GM19467 (cell line): Measurements from ENCODE around the gene NPAS4.
"Not testable (repeated sequence)": the region's sequence is repeated elsewhere in the genome, so short reads cannot be mapped to it uniquely, and the experiment has no call there.

ENCODE experiments used
- ATAC-seq: cut with Tn5 transposase; IDR thresholded peaks from one replicate; pipeline ENCODE4 v1.9.1; 2021; ENCODE audit warnings: mild to moderate bottlenecking, moderate library complexity; ENCODE audit not compliant: unreplicated experiment

Gene NPAS4

DNA sequence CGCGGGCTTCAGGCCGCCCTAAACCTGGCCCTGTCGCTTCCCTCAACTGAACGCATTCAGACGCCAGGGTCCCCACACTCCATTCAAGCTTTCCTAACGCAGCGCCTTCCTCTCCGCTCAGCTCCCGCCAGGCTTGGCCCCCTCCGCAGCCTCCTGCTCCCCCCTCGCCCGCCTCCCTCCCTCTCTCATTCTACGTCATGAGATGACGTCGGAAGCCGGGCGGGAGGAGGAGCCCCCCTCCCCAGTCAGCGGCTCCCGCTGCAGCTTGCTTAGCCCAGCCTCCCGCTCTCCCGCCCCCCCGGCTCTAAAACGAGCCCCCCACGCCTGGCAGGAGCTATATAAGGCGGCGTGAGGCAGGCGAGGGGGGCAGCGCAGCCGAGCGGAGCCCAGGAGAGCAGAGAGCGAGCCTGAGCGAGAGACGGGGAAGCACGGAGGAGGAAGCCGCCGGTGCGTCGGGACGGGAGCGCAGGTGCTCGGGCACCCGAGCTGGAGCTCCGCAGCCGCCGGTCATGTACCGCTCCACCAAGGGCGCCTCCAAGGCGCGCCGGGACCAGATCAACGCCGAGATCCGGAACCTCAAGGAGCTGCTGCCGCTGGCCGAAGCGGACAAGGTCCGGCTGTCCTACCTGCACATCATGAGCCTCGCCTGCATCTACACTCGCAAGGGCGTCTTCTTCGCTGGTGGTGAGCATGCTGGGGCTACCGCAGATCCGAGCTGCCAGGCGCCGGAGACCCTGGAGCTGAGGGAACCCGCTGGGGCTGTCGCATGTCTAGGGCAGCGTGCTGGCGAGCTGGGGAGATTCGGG lies at the start of gene NPAS4:
Gene NPAS4, plus strand, starts transcription at position 365 of the 806 bp plus-strand sequence. Its CDS starts 145 bp downstream, at position 510.
- no peak for ATAC-seq

DNA sequence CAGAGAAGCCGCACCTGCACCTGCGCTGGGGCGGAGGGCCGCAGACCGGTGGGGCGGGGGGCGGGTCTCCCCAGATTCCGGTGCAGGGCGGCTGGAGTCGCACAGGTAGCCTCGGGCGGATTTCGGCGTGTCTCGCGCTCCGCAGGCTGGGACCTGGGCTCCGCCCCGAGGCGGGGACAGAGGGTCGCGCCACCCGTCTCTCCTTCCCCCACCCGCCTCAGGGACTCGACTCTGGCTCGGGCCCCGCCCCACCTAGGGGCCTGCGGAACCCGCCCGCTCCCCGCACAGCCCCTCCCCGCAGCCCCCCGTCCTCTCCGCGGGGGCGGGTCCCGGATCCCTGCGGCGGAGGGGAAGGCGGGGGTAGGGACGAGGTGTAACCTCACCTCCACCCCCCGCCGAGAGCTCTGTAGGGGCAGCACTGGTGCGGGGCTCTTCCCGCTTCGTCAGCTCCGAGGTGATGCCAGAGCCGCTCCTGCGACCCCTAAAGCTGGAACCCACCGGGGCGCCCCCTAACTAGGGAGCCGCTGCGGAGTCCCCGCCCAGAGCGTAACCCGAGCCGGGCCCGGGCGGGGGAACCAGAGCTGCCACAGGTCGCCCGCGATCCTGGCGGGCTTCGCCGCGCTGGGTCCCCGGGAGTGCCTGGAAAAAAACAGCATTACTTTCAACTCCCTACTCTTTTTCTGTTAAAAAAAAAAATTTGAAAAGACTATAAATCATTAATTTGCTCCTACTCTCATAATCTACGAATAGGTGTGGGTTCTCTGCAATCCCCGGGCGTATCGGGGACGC lies 49.0 kb upstream of the NPAS4 start, which contains the start of gene SLC29A2:
Gene SLC29A2, minus strand, starts transcription at position 134 of the 789 bp plus-strand sequence. CDS start 169 bp downstream, outside the sequence.
- peak; percentile 55 for ATAC-seq

DNA sequence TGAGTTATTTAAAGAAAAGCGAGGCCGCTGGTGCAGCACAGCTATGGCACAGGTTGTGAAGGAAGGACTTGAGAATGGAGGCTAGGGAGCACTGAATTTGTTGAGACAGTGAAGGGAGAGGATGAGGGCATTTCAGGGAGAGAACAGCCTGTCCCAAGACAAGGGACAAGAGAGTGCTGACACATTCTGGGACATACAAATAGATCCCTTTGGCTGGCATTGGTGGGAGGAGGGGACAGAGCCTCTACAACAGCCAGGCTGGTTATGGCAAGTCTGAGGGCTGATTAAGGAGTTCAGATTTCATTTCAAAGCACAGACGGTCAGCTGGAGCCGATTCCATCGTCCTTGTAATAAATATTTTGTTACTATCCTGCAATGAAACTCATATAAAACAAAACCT lies 47.6 kb upstream of the NPAS4 start:
- no peak for ATAC-seq

DNA sequence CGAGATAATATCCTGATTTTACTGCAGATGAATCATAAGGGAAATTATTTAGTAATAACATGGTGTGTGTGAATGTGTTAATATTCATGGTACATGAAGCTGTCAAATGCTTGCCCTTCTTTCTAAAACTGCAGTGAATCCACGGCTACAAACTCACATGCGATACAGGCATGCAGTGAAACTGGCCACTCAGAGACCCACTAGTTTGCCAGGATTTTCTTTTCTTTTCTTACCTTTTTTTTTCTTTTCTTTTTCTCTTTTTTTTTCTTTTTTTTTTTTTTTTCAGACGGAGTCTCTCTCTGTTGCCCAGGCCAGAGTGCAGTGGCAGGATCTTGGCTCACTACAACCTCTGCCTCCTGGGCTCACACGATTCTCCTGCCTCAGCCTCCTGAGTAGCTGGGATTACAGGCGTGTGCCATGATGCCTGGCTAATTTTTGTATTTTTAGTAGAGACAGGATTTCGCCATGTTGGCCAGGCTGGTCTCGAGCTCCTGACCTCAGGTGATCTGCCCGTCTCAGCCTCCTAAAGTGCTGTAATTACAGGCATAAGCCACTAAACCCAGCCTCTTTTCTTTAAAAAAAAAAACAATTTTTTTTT lies 47.0 kb upstream of the NPAS4 start:
- ATAC-seq: not testable (repeated sequence)

DNA sequence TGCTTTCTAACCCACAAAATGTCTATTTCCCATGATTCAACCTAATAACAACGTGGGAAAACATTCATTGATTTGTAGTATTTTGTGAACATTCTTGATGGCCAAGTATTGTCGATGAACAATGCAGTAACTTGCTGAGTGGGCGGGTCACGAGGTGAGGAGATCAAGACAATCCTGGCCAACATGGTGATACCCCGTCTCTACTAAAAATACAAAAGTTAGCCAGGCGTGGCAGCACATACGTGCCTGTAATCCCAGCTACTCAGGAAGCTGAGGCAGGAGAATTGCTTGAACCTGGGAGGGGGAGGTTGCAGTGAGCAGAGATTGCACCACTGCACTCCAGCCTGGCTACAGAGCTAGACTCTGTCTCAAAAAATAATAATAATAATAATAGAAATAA lies 40.6 kb upstream of the NPAS4 start:
- ATAC-seq: not testable (repeated sequence)

DNA sequence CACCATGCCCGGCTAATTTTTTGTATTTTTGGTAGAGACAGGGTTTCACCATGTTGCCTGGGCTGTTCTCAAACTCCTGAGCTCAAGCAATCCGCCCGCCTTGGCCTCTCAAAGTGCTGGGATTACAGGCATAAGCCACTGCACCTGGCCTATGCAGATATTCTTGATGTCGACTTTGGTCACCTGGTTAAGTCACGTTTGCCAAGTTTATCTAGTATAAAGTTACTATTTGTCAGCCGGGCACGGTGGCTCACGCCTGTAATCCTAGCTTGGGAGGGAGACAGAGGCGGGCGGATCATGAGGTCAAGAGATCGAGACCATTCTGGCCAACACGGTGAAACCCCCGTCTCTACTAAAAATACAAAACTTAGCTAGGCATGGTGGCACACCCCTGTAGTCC lies 36.5 kb upstream of the NPAS4 start:
- not testable (repeated sequence) for ATAC-seq

DNA sequence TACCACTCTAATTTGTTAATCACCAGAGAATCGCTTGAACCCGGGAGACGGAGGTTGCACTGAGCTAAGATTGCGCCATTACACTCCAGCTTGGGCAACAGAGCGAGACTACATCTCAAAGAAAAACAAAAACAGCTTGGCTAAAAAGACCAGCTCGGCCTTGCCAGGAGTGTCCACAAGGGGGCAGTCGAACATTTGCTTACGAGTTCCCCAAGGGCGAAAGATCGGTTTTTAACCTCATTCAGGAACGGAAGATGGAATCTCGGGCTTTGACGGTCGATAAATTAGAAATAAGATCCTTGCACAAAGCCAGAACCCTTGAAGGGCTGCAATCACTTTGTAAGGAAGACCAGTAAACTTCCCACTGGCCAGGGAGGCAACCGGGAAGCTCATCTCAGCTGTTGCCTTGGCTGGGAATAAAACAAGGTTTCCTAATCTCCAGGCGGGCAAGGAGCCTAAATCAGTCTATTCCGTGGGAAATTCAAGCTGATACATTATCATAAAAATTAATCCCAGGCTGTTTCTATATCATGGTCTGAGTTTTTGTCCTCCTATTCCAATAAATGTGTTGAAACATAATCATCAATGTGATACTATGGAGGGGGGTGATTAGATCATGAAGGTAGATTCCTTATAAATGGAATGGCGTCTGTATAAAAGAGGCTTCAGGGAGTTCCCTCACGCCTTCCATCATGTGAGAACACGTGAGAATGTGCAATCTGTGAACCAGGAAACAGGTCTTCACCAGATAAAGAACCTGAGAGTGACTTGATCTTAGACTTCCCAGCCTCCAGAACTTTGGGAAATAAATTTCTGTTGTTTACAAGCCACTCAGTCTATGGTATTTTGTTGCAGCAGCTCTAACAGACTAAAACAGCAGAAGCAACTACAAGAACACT lies 34.4 kb upstream of the NPAS4 start:
- ATAC-seq: no peak

DNA sequence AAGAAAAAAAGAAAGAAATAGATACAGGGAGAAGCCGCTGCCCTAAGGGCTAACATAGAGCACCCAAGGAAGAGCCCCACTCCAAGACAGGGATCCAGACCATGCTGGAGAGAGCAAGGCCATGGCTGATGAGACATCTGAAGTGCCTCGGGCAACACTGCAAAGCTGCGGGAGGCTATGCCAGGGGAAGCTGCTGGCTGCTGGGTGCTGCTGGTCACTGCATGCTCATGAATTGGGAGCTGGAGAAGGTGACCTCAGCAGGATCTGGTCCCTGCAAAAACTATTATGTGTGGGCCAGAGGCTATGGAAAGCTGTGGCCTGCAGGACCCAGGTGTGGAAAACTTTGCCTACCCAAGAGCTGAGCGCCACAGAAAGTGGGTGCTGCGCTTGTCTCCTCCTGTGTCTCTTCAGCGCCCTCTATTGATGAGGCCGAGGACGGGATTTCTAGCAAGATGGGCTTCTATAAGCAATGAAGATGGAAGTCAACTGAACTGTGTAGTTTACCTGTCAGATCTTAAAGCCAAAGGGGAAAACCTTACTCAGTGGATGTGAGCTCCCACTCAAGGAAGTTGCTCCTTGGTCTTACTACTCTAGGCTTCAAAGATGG lies 32.0 kb upstream of the NPAS4 start:
- no peak for ATAC-seq

DNA sequence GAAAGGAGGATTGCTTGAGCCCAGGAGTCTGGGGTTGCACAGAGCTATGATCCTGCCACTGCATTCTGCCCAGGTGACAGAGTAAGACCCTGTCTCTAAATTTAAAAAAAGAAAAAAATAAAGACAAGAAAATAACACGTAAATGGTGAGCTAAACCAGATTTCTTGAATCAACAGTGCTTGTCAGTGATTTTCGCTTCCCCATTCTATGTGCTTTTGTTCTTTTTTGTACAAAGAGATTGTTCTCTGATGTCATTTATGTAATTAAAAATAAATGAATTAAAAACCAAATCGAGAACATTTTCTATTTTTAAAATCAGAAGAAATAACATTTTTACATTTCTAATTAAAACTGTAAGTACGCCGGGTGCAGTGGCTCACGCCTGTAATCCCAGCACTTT lies 29.5 kb upstream of the NPAS4 start:
- ATAC-seq: no peak

DNA sequence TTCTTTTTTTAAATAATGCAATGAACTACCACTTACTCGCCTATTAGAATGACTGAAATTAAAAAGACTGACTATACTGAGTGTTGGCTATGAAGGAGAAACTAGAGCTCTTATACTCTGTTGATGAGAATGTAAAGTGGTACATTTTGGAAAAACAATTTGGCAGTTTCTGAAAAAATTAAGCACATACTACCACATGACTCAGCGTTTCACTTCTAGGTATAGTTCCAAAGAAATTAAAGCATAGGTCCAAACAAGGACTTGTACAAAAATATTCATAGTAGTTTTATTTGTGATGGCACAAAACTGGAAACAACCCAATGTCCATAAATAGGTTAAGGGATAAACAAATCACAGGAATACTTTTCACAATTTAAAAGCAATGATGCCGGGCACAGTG lies 26.9 kb upstream of the NPAS4 start:
- no peak for ATAC-seq

DNA sequence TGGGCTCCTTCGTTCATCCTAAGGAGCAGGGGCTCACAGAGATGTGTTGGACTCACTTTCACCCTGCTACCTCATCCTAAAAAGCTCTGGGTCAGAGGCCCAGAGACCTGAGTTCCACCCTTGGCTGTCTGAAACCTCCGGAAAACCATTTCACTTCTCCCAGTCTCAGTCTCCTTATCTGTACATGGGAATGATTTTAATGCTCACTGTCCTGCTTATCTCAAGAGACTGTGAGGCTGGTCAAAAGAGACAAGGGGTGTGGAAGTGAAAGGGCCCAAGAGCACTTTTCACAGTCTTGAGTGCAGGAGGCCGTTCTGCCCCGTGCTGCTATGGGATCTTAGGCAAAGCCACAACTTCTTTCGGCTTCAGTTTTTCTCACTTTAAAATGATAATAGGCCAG lies 13.2 kb upstream of the NPAS4 start:
- no peak for ATAC-seq

DNA sequence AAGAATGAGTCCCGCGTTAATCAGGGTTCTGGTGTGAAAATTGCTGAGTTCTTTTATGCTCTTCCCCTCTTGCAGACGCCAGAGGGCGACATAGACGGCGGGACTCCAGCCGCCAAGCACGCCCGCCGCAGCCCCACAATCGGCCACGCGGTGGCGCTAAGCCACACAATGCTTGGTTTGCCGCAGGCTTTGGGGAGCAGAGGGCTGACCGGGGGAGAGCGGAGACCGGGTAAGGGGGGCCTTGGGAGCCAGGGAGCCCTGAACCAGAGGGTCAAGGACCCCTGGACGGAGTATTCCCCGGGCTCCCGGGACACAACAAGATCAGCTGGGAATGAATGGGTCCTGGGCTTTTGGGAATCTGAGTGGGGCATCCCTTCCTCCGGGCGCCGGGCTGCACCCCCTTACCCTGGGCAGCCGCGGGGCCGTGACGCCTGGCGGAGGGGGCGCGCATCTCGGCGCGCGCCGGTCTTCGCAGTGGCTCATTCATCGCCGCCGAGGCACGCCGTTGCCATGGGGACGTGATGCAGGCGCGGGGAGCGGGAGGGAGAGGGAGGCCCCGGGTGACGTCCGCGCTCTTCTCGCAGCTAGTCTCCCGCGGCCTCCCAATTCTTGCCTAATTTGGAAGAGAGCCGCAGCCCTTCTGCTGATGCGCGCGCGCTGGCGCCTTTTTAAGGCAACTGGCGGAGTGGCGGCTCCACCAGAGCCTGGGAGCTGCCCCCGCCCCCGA lies 12.2 kb upstream of the NPAS4 start:
- peak; percentile 62 for ATAC-seq

DNA sequence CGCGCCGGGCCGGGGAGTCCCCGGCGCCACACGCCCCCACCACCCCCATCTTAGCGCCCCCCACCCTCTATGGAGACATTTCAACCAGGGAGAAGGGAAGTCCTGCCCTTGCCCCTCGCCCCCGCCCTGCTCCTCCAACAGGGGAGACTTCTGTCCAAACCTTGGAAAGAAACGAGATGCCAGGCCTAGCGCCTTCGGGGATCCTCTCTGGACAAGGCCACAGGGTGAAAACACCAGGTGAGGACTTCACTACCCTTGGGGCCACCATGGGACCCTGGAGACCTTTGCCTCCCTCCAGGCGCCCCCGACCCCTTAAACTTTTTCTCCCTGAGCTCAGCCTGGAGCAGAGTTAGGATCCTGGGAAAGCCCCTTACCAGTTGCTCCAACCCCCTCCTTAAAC lies 11.6 kb upstream of the NPAS4 start:
- no peak for ATAC-seq

DNA sequence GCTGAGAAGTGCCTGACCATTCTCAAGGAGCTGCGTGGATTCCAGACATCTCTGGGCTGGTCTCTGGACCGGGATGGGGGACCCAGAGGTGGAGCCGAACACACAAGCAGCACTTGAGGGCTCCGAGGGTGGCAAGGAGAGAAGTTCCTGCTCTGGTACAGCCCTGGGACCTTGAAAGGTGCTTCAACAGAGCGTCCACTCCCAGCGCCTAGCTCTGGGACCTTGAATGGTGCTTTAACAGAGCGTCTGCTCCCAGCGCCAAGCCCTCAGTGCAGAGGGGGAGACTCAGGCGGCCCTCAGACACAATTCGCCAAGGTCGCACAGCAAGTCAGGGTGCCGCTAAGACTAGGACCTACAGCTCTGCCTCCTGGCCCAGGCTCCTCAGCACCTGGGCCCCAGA lies 10.6 kb upstream of the NPAS4 start:
- no peak for ATAC-seq

DNA sequence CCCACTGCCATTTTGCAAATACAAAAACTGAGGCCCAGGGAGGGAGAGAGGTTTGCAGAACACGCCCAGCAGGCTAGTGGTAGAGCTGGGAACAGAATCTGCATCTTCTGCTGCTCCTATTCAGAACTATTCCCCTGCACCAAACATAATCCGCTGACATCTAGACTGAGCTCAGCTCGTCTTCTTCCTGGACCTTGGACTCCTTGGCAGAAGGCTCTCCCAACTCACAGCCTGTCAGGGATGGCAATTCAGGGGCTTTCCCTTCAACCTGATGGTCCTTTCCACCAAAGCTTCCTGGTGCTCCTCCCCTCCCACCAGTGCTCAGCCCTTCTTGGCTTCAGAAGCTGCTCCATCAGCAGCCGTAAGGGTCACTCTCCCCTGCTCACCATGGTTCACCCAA lies 9.5 kb upstream of the NPAS4 start:
- no peak for ATAC-seq

DNA sequence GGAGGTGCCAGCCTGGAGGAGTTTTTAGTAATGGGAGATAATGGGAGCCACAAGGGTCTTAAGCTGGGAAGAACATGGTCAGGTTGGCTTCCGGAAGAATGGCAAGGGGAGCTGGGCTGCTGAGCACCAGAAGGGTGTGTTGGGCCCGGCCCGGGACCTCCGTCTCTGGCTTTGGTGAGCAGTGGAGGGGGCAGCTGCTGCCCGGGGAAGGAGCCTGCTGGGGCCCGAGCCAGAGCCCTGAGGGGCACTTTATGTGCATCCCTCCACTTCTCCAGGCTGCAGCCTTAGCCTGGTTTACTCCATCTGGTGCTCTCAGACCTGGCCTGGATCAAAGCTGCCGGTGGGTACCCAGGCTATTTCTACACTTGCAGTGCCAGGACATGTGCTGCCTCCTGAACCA lies 8.7 kb upstream of the NPAS4 start:
- no peak for ATAC-seq

DNA sequence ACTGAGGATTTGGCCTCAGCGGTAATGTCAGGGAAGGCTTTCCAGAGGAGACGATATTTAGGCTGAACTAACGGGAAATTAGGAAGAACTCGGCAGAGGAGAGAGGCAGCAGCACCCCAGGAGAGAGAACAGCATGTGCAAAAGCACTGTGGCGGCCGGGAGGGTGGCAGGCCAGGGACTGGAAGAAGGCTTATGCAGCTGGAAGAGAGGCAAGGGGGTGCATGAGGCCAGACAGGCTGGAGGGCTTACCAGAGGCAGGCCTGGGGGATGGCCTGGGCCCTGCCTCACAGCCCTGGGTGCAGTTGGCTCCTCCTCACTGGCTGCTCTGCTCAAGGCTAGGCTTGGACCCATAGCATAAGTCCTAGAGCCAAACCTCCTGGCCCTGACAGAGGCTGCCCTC lies 7.7 kb upstream of the NPAS4 start:
- ATAC-seq: no peak

DNA sequence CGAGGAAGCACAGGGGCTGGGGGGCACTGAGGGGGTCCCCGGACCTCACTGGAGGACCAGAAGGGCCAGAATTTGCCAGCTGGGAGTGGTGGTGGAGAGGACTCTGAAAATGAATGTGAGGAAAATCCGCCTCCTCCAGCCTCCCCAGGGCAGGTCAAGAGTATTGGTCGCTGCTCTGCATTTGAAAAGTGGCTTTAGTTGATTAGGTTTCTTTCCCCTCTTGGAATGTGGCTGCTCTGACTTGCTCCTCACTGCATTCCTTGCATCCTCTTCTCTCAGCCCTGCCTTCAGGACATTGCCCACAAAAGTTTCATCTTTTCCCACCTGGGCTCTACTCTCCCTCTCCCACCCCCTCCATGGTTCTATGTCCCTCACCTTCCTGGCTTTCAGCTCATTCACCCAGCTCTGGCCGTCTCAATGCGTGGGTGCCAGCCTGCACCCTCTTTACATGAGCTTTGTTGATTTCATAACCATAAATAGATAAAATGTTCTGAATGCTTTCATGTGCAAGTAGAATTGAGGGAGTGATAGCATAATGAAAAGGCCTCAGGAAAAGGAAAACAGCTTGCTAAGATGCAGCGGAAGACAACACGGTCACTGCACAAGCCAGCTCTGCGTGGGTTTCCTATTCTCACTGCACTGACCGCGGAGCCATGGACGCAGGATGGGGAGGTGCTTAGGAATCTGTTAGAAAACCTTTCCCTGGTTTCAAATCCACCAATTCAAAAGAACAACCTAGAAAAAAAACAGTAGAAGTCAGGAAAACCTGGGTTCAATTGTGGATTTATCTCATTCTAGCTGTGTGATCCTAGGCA lies 6.5 kb upstream of the NPAS4 start:
- no peak for ATAC-seq

DNA sequence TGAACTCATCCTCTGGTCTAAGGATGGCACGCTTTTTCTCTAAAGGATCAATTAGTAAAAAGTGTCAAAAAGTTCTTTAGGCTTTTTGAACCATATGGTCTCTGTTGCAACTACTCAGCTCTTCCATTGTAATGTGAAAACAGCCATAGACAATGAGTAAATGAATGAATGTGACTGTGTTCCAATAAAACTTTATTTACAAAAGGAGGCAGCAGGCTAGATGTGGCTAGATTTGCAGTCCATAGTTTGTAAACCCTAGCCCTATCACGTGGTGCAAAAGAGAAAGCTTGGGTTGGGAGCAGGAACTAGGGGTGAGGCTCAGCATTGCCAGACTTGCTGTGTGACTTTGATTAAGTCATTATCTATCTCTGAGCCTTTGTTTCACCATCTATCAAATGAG lies 5.4 kb upstream of the NPAS4 start:
- ATAC-seq: no peak
